Neural progenitor cell (in vitro differentiated cells): ENCODE results near the gene GRIN3B.

ENCODE experiments used
- EZH2 ChIP-seq: fragments of 200-600 bp; sonication (generic); IDR thresholded peaks from 2 replicates; pipeline ENCODE4 v1.6.1; 2017; ENCODE audit warnings: antibody characterized with exemption, mild to moderate bottlenecking, moderate library complexity
- EZH2phosphoT487 ChIP-seq: fragments of 200-600 bp; sonication (generic); IDR thresholded peaks from 2 replicates; pipeline ENCODE4 v1.6.1; 2017; ENCODE audit warnings: antibody characterized with exemption
- TF ChIP-seq, protein P1 (sequence below): fragments of 200-600 bp; sonication (generic); IDR thresholded peaks from 2 replicates; pipeline ENCODE4 v1.5.1; 2017; ENCODE audit warnings: antibody characterized with exemption, mild to moderate bottlenecking

DNA sequence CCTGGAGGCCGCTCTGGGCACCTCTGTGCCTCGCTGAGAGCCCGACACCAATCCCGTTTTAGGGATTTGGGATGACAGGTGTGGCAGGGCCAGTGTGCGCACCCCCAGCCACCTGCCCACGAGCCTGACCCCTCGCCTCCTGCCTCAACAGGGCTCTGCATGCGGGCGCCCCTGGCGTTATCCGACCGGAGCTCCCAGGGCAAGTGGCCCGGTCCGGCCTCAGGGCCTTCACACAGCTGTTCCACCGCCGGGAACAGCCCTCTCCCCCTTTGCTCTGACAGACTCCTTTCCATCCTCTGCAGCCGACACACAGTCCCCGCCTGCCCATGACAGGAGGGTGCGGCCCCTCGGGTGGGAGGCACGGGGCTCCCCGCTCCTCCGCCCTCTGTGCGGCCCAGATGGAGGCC lies 23.2 kb upstream of the GRIN3B start:
- TF ChIP-seq, protein P1, sequence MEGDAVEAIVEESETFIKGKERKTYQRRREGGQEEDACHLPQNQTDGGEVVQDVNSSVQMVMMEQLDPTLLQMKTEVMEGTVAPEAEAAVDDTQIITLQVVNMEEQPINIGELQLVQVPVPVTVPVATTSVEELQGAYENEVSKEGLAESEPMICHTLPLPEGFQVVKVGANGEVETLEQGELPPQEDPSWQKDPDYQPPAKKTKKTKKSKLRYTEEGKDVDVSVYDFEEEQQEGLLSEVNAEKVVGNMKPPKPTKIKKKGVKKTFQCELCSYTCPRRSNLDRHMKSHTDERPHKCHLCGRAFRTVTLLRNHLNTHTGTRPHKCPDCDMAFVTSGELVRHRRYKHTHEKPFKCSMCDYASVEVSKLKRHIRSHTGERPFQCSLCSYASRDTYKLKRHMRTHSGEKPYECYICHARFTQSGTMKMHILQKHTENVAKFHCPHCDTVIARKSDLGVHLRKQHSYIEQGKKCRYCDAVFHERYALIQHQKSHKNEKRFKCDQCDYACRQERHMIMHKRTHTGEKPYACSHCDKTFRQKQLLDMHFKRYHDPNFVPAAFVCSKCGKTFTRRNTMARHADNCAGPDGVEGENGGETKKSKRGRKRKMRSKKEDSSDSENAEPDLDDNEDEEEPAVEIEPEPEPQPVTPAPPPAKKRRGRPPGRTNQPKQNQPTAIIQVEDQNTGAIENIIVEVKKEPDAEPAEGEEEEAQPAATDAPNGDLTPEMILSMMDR: no peak
- TF ChIP-seq EZH2 (no peak), EZH2phosphoT487 (no peak)
